WTC11 (cell line): Measurements from ENCODE around the gene FDXR. TPM values are rescaled to one million over a fixed set of nuclear protein-coding genes. Genes with fewer than 3 reads are reported as not detected.
"Not testable (repeated sequence)": the region's sequence is repeated elsewhere in the genome, so short reads cannot be mapped to it uniquely, and the experiment has no call there.

Source experiments
- ATAC-seq: fragments of 200-7000 bp; cut with Tn5 transposase; 2 replicates; pipeline ENCODE4 v1.10.0; 2021; ENCODE audit warnings: mild to moderate bottlenecking, moderate library complexity
- CTCF ChIA-PET: fragments of 300-600 bp; sonication (Branson Sonifier 250); formaldehyde crosslinking; loops from one replicate; lab custom pipeline; 2021; ENCODE audit warnings: antibody characterized with exemption; lab: Charles Lee
- POLR2A ChIA-PET: fragments of 350-600 bp; sonication (Branson Sonifier 250); formaldehyde crosslinking; loops from one replicate; lab custom pipeline; 2021; ENCODE audit warnings: antibody characterized with exemption; lab: Charles Lee
- DNase-seq: peaks from one replicate; pipeline ENCODE4 v3.0.0; 2021; ENCODE audit warnings: low spot score
- H3K27ac Mint-ChIP-seq: 2 replicates; pipeline ENCODE4 v1.8.0; 2021; ENCODE audit warnings: mixed read lengths
- H3K27me3 Mint-ChIP-seq: 2 replicates; pipeline ENCODE4 v1.8.0; 2021; ENCODE audit warnings: low read depth, mild to moderate bottlenecking, moderate library complexity, mixed read lengths
- H3K36me3 Mint-ChIP-seq: 2 replicates; pipeline ENCODE4 v1.8.0; 2021; ENCODE audit warnings: mixed read lengths
- H3K4me1 Mint-ChIP-seq: 2 replicates; pipeline ENCODE4 v1.8.0; 2022; ENCODE audit warnings: mixed read lengths
- H3K4me3 Mint-ChIP-seq: 2 replicates; pipeline ENCODE4 v1.8.0; 2021; ENCODE audit warnings: mild to moderate bottlenecking, moderate library complexity, mixed read lengths
- H3K9me3 Mint-ChIP-seq: 2 replicates; pipeline ENCODE4 v1.8.0; 2021; ENCODE audit warnings: mixed read lengths
- AR ChIP-seq: fragments of 250-450 bp; sonication (Bioruptor Pico); IDR thresholded peaks from 2 replicates; pipeline ENCODE4 v1.9.0; 2021; ENCODE audit warnings: mild to moderate bottlenecking
- MXD4 ChIP-seq: fragments of 250-450 bp; sonication (Bioruptor Pico); IDR thresholded peaks from 2 replicates; pipeline ENCODE4 v1.8.0; 2021; ENCODE audit warnings: mild to moderate bottlenecking, moderate library complexity, borderline replicate concordance
- PRDM15 ChIP-seq: sonication (generic); formaldehyde crosslinking; IDR thresholded peaks from 2 replicates; pipeline ENCODE4 v1.8.0; 2022; ENCODE audit warnings: missing genetic modification reagents
- STAT6 ChIP-seq: sonication (generic); formaldehyde crosslinking; conservative IDR thresholded peaks from 2 replicates; pipeline ENCODE4 v1.8.1; 2023; ENCODE audit warnings: mild to moderate bottlenecking, low read depth, missing genetic modification reagents, moderate library complexity
- TCF7 ChIP-seq: sonication (generic); formaldehyde crosslinking; IDR thresholded peaks from 2 replicates; pipeline ENCODE4 v1.8.0; 2022; ENCODE audit warnings: mild to moderate bottlenecking, low read depth, missing genetic modification reagents, moderate library complexity
- ZBTB21 ChIP-seq: sonication (generic); formaldehyde crosslinking; IDR thresholded peaks from 2 replicates; pipeline ENCODE4 v1.8.1; 2023; ENCODE audit warnings: mild to moderate bottlenecking, missing genetic modification reagents, borderline replicate concordance
- ZNF219 ChIP-seq: sonication (generic); formaldehyde crosslinking; IDR thresholded peaks from 2 replicates; pipeline ENCODE4 v1.8.0; 2023; ENCODE audit warnings: missing genetic modification reagents, mild to moderate bottlenecking, borderline replicate concordance
- total RNA-seq: library from RNA; stranded (reverse); gene quantifications from 3 replicates; pipeline ENCODE4 v1.2.3, GENCODE V29; 2021
- TF ChIP-seq, protein P1 (sequence below): sonication (generic); formaldehyde crosslinking; IDR thresholded peaks from 2 replicates; pipeline ENCODE4 v1.8.0; 2023; ENCODE audit warnings: missing genetic modification reagents, mild to moderate bottlenecking, borderline replicate concordance
- TF ChIP-seq, protein P2 (sequence below): fragments of 250-450 bp; sonication (Bioruptor Pico); IDR thresholded peaks from 2 replicates; pipeline ENCODE4 v1.9.0; 2021; ENCODE audit warnings: mild to moderate bottlenecking, borderline replicate concordance
- TF ChIP-seq, protein P3 (sequence below): sonication (generic); formaldehyde crosslinking; IDR thresholded peaks from 2 replicates; pipeline ENCODE4 v1.8.0; 2022; ENCODE audit warnings: mild to moderate bottlenecking, missing genetic modification reagents

The FDXR gene
- total RNA-seq, 1 experiment from 2014 or later = 52.8 TPM

DNA sequence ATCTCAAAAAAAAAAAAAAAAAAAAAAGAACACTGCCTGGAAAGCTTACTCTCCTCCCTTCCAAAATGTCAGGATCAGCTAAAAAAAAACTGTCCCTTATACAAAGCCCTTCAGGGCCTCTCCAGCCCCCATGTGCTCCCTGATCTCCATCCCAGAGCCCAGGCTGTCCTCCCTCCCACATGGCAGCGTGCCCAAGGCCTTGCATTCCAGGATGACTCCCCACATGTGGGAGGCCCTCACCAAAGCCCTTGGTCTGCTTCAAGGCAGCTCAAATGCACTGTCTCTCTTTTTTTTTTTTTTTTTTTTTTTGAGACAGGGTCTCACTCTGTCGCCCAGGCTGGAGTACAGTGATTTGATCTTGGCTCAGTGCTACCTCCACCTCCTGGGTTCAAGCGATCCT is 2.3 kb downstream of the FDXR start:
- ChIA-PET CTCF (interaction anchor here (0.6 to 3.5 kb wide), 10 partner anchors 8 to 218 kb away, joined by 3 to 12 read pairs (median 4); partner anchors contain the start of genes HID1 and OTOP2), POLR2A (interaction anchor here (0.5 to 0.6 kb wide), 2 partner anchors 25 to 35 kb away, joined by 3 read pairs; no protein-coding TSS in a partner anchor)
- peaks cover 8% of the 10 kb centered on the region for H3K27me3 Mint-ChIP-seq
- no peak overlapping the region for H3K27ac Mint-ChIP-seq
- no peak overlapping the region for H3K4me3 Mint-ChIP-seq
- ATAC-seq (no peak), DNase-seq (no peak)
- no peaks in the 10 kb centered on the region for H3K9me3 Mint-ChIP-seq
- peaks cover 22% of the 10 kb centered on the region for H3K4me1 Mint-ChIP-seq
- H3K36me3 Mint-ChIP-seq = peaks cover 15% of the 10 kb centered on the region
- TF ChIP-seq ZNF219 (CRISPR knock-in tag) (no peak), AR (CRISPR knock-in tag) (no peak), TCF7 (no peak), MXD4 (no peak)
- TF ChIP-seq, protein P1, sequence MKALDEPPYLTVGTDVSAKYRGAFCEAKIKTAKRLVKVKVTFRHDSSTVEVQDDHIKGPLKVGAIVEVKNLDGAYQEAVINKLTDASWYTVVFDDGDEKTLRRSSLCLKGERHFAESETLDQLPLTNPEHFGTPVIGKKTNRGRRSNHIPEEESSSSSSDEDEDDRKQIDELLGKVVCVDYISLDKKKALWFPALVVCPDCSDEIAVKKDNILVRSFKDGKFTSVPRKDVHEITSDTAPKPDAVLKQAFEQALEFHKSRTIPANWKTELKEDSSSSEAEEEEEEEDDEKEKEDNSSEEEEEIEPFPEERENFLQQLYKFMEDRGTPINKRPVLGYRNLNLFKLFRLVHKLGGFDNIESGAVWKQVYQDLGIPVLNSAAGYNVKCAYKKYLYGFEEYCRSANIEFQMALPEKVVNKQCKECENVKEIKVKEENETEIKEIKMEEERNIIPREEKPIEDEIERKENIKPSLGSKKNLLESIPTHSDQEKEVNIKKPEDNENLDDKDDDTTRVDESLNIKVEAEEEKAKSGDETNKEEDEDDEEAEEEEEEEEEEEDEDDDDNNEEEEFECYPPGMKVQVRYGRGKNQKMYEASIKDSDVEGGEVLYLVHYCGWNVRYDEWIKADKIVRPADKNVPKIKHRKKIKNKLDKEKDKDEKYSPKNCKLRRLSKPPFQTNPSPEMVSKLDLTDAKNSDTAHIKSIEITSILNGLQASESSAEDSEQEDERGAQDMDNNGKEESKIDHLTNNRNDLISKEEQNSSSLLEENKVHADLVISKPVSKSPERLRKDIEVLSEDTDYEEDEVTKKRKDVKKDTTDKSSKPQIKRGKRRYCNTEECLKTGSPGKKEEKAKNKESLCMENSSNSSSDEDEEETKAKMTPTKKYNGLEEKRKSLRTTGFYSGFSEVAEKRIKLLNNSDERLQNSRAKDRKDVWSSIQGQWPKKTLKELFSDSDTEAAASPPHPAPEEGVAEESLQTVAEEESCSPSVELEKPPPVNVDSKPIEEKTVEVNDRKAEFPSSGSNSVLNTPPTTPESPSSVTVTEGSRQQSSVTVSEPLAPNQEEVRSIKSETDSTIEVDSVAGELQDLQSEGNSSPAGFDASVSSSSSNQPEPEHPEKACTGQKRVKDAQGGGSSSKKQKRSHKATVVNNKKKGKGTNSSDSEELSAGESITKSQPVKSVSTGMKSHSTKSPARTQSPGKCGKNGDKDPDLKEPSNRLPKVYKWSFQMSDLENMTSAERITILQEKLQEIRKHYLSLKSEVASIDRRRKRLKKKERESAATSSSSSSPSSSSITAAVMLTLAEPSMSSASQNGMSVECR (CRISPR knock-in tag) = no peak
- TF ChIP-seq, protein P2, sequence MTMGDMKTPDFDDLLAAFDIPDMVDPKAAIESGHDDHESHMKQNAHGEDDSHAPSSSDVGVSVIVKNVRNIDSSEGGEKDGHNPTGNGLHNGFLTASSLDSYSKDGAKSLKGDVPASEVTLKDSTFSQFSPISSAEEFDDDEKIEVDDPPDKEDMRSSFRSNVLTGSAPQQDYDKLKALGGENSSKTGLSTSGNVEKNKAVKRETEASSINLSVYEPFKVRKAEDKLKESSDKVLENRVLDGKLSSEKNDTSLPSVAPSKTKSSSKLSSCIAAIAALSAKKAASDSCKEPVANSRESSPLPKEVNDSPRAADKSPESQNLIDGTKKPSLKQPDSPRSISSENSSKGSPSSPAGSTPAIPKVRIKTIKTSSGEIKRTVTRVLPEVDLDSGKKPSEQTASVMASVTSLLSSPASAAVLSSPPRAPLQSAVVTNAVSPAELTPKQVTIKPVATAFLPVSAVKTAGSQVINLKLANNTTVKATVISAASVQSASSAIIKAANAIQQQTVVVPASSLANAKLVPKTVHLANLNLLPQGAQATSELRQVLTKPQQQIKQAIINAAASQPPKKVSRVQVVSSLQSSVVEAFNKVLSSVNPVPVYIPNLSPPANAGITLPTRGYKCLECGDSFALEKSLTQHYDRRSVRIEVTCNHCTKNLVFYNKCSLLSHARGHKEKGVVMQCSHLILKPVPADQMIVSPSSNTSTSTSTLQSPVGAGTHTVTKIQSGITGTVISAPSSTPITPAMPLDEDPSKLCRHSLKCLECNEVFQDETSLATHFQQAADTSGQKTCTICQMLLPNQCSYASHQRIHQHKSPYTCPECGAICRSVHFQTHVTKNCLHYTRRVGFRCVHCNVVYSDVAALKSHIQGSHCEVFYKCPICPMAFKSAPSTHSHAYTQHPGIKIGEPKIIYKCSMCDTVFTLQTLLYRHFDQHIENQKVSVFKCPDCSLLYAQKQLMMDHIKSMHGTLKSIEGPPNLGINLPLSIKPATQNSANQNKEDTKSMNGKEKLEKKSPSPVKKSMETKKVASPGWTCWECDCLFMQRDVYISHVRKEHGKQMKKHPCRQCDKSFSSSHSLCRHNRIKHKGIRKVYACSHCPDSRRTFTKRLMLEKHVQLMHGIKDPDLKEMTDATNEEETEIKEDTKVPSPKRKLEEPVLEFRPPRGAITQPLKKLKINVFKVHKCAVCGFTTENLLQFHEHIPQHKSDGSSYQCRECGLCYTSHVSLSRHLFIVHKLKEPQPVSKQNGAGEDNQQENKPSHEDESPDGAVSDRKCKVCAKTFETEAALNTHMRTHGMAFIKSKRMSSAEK (CRISPR knock-in tag) = no peak

- H3K4me3 Mint-ChIP-seq, DNase-seq, H3K27me3 Mint-ChIP-seq, ATAC-seq, H3K27ac Mint-ChIP-seq, H3K9me3 Mint-ChIP-seq: not testable (repeated sequence)
- CTCF ChIA-PET = interaction anchor here (0.7 to 3.5 kb wide), 7 partner anchors 8 to 219 kb away, joined by 3 to 12 read pairs (median 5); partner anchors contain the start of gene HID1
- Mint-ChIP-seq H3K4me1 (peaks cover 25% of the 10 kb centered on the region), H3K36me3 (peaks cover 18% of the 10 kb centered on the region)
- POLR2A ChIA-PET = interaction anchor here (0.5 kb wide), 1 partner anchor 36 kb away, joined by 3 read pairs; no protein-coding TSS in a partner anchor
Measured at GRCh38 chr17:74870028-74870427, 2.8 kb downstream of the FDXR start.

DNA sequence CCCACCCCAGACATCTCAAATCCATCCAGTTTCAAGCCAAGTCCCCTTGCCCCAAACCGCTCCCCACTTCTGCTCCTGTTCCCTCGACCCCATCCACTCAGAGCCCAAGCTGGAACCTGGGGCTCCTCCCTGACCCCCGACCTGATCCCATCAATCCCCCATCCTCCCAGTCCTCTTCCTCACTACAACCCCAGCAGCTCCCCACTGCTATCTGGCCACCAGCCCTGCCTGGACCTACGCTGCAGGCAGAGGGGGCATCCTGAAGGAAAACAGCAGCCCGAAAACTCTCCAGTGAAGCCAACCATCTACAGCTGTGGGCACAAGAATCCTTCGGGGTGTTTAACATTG is 3.9 kb downstream of the FDXR start:
- Mint-ChIP-seq H3K4me3 (no peak overlapping the region), H3K4me1 (peaks cover 27% of the 10 kb centered on the region), H3K27me3 (peaks cover 8% of the 10 kb centered on the region), H3K9me3 (no peaks in the 10 kb centered on the region), H3K36me3 (peaks cover 20% of the 10 kb centered on the region), H3K27ac (no peak overlapping the region)
- CTCF ChIA-PET = interaction anchor here (0.8 to 14.0 kb wide), 4 partner anchors 21 to 211 kb away, joined by 4 to 347 read pairs (median 5); partner anchors contain the start of gene RAB37
- POLR2A ChIA-PET = interaction anchor here (0.6 kb wide), 1 partner anchor 303 kb away, joined by 3 read pairs; no protein-coding TSS in a partner anchor
- no peak for ATAC-seq
- no peak for DNase-seq
- TF ChIP-seq ZBTB21 (CRISPR knock-in tag) = no peak
- TF ChIP-seq, protein P3, sequence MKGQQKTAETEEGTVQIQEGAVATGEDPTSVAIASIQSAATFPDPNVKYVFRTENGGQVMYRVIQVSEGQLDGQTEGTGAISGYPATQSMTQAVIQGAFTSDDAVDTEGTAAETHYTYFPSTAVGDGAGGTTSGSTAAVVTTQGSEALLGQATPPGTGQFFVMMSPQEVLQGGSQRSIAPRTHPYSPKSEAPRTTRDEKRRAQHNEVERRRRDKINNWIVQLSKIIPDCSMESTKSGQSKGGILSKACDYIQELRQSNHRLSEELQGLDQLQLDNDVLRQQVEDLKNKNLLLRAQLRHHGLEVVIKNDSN (CRISPR knock-in tag) = no peak
- TF ChIP-seq PRDM15 (CRISPR knock-in tag) = no peak
- TF ChIP-seq STAT6 (CRISPR knock-in tag) = no peak
